Mesendoderm (in vitro differentiated cells): ENCODE measurements around the gene MAST4.

Experiments
- DNase-seq: peaks from one replicate; pipeline ENCODE4 v3.0.0; 2013
- H2AK5ac ChIP-seq: 2 replicates; pipeline ENCODE4 v1.6.1; 2013; ENCODE audit warnings: low read length, inconsistent platforms
- H2BK120ac ChIP-seq: 2 replicates; pipeline ENCODE4 v1.6.1; 2013; ENCODE audit warnings: low read depth, mild to moderate bottlenecking, low read length, moderate library complexity, mixed read lengths
- H2BK15ac ChIP-seq: replicated peaks from 2 replicates; pipeline ENCODE4 v1.6.1; 2013; ENCODE audit warnings: low read depth, mild to moderate bottlenecking, moderate library complexity
- H2BK5ac ChIP-seq: 2 replicates; pipeline ENCODE4 v1.6.1; 2013; ENCODE audit warnings: low read length, inconsistent platforms
- H3K18ac ChIP-seq: 2 replicates; pipeline ENCODE4 v1.6.1; 2013; ENCODE audit warnings: mild to moderate bottlenecking, low read length, mixed read lengths
- H3K23ac ChIP-seq: one replicate; pipeline ENCODE4 v1.6.1; 2013; ENCODE audit warnings: low read length
- H3K27ac ChIP-seq: 2 replicates; pipeline ENCODE4 v1.5.1; 2013; ENCODE audit warnings: low read depth, mild to moderate bottlenecking, inconsistent platforms, low read length, moderate library complexity
- H3K27me3 ChIP-seq: 2 replicates; pipeline ENCODE4 v1.6.1; 2013; ENCODE audit warnings: low read length, control low read depth, mild to moderate bottlenecking, inconsistent platforms; ENCODE audit not compliant: insufficient read depth, poor library complexity
- H3K36me3 ChIP-seq: 2 replicates; pipeline ENCODE4 v1.6.1; 2013; ENCODE audit warnings: low read length, inconsistent platforms; ENCODE audit not compliant: control insufficient read depth, insufficient read depth
- H3K4ac ChIP-seq: one replicate; pipeline ENCODE4 v1.6.1; 2013; ENCODE audit warnings: low read depth, mild to moderate bottlenecking, low read length, moderate library complexity
- H3K4me1 ChIP-seq: 2 replicates; pipeline ENCODE4 v1.6.1; 2013; ENCODE audit warnings: low read depth, low read length, inconsistent platforms; ENCODE audit not compliant: control insufficient read depth
- H3K4me2 ChIP-seq: 2 replicates; pipeline ENCODE4 v1.6.1; 2013; ENCODE audit warnings: low read length
- H3K4me3 ChIP-seq: 2 replicates; pipeline ENCODE4 v1.5.1; 2013; ENCODE audit warnings: mild to moderate bottlenecking, low read length
- H3K56ac ChIP-seq: one replicate; pipeline ENCODE4 v1.6.1; 2013; ENCODE audit warnings: low read length
- H3K79me1 ChIP-seq: 2 replicates; pipeline ENCODE4 v1.6.1; 2013; ENCODE audit warnings: low read length, inconsistent platforms
- H3K79me2 ChIP-seq: 2 replicates; pipeline ENCODE4 v1.6.1; 2013; ENCODE audit warnings: mild to moderate bottlenecking, low read length; ENCODE audit not compliant: control insufficient read depth, insufficient read depth
- H3K9ac ChIP-seq: 2 replicates; pipeline ENCODE4 v1.6.1; 2013; ENCODE audit warnings: low read length, inconsistent platforms
- H4K5ac ChIP-seq: one replicate; pipeline ENCODE4 v1.6.1; 2013; ENCODE audit warnings: low read length
- H4K8ac ChIP-seq: one replicate; pipeline ENCODE4 v1.6.1; 2013; ENCODE audit warnings: low read depth, mild to moderate bottlenecking, control low read depth, low read length, moderate library complexity
- WGBS: extraction: QIAGEN DNeasy Blood & Tissue Kit; methylation state at CpG from one replicate; pipeline ENCODE4 v1.1.7; 2013; ENCODE audit warnings: low lambda C conversion rate, missing lambda C conversion rate; ENCODE audit not compliant: insufficient coverage; ENCODE audit errors: extremely low coverage; 5-methylcytosine and 5-hydroxymethylcytosine counted together

Gene MAST4

DNA sequence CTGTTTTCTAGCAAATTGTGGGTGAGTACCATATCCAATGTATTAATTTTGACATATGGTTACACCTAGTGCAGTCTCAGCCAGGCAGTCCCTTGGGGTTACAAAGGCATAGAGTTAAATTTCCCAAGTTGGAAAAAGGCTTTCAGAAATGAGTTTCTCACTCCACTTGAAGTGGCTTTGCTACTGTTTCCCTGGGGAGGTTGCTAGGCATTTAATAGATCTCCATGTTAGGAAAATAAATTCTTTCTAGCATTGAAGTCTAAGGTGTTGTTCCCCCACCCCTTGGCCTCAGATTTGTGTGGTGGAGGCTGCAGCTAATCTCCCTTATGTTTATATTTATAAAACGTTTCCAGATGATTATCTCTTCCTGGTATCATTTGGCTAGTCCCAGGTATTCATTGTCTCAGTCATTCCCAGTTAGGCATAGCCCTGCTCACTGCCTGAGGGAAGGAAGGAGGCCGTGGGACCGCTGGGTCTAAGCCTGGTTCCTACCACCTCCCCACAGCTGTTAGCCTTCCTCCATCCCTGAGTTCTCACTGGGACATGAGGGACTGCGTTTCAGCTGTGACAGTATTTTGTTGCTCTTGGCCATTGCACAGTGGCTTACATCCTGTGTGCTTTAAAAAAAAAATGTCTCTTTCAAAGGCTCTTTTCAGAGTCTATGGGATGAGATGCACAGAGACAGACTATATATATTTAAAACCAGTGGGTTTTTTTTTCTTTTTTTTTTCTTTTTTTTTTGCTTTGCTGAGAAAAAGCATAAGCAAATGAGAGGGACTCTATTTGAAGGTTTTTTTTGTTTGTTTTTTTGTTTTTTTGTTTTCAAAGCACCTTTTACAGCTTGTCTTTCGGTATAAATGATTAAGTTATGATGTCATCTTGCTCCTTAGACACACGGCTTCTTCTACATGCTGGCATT is 121.5 kb downstream of the MAST4 start:
- peak; percentile 52 for DNase-seq
- Histone ChIP-seq H3K4me2 (no peak overlapping the region), H3K4ac (no peak overlapping the region), H3K27me3 (no peaks in the 10 kb centered on the region), H3K27ac (no peak overlapping the region), H2BK15ac (no peak overlapping the region), H4K8ac (no peak overlapping the region), H3K4me3 (no peak overlapping the region), H3K36me3 (no peaks in the 10 kb centered on the region), H3K4me1 (no peaks in the 10 kb centered on the region), H2AK5ac (no peak overlapping the region), H3K23ac (no peak overlapping the region), H3K18ac (no peak overlapping the region), H3K9ac (no peak overlapping the region), H3K79me2 (no peaks in the 10 kb centered on the region), H3K56ac (no peak overlapping the region), H2BK5ac (no peak overlapping the region), H2BK120ac (no peak overlapping the region), H4K5ac (no peak overlapping the region), H3K79me1 (no peaks in the 10 kb centered on the region)
- no CpG with 5 or more reads among the region's 6 CpGs for WGBS

DNA sequence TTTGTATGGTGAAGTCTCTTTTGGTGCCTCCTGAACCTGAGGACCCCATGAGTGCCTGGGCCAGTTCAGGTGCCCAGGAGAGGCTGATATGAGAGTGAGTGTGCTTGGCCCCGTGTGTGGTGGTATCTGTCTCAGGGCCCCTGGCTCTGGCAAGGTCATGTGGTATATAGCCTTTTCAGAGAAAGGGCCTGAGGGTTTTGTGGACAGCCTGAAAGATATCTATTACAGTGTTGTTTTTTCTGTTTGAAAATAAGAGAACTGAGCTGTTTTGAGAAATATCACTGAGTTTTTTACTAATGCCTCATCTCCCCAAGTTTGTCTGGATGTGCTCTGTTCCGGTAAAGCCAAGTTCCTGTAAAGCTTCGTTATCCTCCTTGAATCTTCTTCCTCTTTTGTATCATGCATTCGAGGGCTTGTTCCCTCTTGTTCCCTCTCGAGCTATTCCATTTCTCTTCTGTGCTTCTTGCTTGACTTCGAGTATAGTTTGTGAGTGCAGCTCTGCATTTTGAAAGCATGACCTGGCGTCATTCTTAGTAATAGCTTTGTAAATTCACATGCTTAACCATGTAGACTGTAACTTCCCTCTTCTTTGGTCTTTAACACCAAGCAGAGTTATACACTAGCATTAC is 122.3 kb downstream of the MAST4 start:
- DNase-seq = no peak
- no peak overlapping the region for H3K56ac ChIP-seq
- WGBS = no CpG with 5 or more reads among the region's 7 CpGs

DNA sequence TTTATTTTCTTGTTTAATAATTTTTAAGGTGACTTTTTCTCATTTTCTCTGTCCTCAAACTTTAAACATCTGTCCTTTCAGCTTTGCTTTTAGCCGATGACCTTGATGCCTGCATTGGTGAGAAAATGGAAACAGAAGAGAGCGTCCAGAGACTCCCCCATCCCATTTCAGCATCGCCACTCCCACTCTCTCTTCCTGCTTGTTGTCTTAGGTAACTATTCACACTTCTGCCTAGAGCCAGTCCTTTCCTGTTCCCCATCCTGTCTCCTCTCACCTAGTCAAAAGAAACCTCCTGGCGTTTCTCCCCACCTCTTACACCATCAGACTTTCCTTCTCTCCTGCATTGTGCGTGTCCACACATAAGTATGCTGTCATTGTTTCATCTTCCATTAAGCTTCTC is 124.6 kb downstream of the MAST4 start:
- H3K4me3 ChIP-seq = no peak overlapping the region
- no peak overlapping the region for H2BK15ac ChIP-seq
- H3K4me2 ChIP-seq = no peak overlapping the region
- no peak overlapping the region for H3K4ac ChIP-seq
- H3K18ac ChIP-seq = no peak overlapping the region
- peak; percentile 49 for DNase-seq
- H4K8ac ChIP-seq = no peak overlapping the region
- H3K56ac ChIP-seq = no peak overlapping the region
- no peaks in the 10 kb centered on the region for H3K27me3 ChIP-seq
- H3K36me3 ChIP-seq = no peaks in the 10 kb centered on the region
- H3K9ac ChIP-seq = no peak overlapping the region
- H2AK5ac ChIP-seq = no peak overlapping the region
- no peak overlapping the region for H3K23ac ChIP-seq
- H3K79me1 ChIP-seq = no peaks in the 10 kb centered on the region
- no CpG with 5 or more reads among the region's 5 CpGs for WGBS
- H2BK120ac ChIP-seq = no peak overlapping the region
- no peak overlapping the region for H4K5ac ChIP-seq
- H2BK5ac ChIP-seq = no peak overlapping the region
- no peaks in the 10 kb centered on the region for H3K79me2 ChIP-seq
- no peak overlapping the region for H3K27ac ChIP-seq
- no peaks in the 10 kb centered on the region for H3K4me1 ChIP-seq

More for the DNA sequence above, 122.3 kb downstream of the MAST4 start:
- no peak overlapping the region for H3K4me2 ChIP-seq
- H3K36me3 ChIP-seq = no peaks in the 10 kb centered on the region
- H4K5ac ChIP-seq = no peak overlapping the region
- H2BK15ac ChIP-seq = no peak overlapping the region
- no peak overlapping the region for H2BK5ac ChIP-seq
- no peak overlapping the region for H2AK5ac ChIP-seq
- no peaks in the 10 kb centered on the region for H3K4me1 ChIP-seq
- no peak overlapping the region for H2BK120ac ChIP-seq
- no peaks in the 10 kb centered on the region for H3K79me2 ChIP-seq
- no peaks in the 10 kb centered on the region for H3K27me3 ChIP-seq
- H3K27ac ChIP-seq = no peak overlapping the region
- H3K4ac ChIP-seq = no peak overlapping the region
- H4K8ac ChIP-seq = no peak overlapping the region
- no peaks in the 10 kb centered on the region for H3K79me1 ChIP-seq
- no peak overlapping the region for H3K18ac ChIP-seq
- no peak overlapping the region for H3K4me3 ChIP-seq
- no peak overlapping the region for H3K9ac ChIP-seq
- no peak overlapping the region for H3K23ac ChIP-seq

DNA sequence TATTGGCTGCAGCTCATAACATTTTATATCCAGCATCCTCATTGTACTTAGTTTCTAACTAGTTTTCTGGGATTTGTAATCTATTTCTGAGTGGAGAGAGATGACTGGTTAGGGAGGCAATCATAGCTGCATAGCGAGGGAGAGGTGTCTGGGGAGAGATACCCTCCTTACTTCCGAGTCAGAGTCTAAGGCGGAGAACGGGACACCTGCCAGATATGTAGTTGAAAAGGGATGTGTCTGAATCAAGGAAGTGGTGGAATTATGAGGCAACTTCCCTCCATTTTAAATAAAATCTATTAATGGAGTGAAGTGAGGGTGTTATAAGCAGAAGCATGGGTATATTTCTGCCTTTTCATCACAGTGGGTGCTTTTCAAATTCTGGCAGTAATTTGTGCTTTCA is 126.5 kb downstream of the MAST4 start:
- H3K4ac ChIP-seq = no peak overlapping the region
- no peak overlapping the region for H4K5ac ChIP-seq
- no peak overlapping the region for H2BK15ac ChIP-seq
- no peak overlapping the region for H2BK120ac ChIP-seq
- H4K8ac ChIP-seq = no peak overlapping the region
- H3K36me3 ChIP-seq = no peaks in the 10 kb centered on the region
- H3K79me1 ChIP-seq = no peaks in the 10 kb centered on the region
- H3K27me3 ChIP-seq = no peaks in the 10 kb centered on the region
- WGBS = no CpG with 5 or more reads among the region's 4 CpGs
- H3K56ac ChIP-seq = no peak overlapping the region
- no peak overlapping the region for H3K4me2 ChIP-seq
- no peak overlapping the region for H2AK5ac ChIP-seq
- no peak overlapping the region for H3K23ac ChIP-seq
- H3K79me2 ChIP-seq = no peaks in the 10 kb centered on the region
- no peak overlapping the region for H3K9ac ChIP-seq
- no peak for DNase-seq
- no peak overlapping the region for H2BK5ac ChIP-seq
- no peak overlapping the region for H3K4me3 ChIP-seq
- no peak overlapping the region for H3K27ac ChIP-seq
- H3K18ac ChIP-seq = no peak overlapping the region
- H3K4me1 ChIP-seq = no peaks in the 10 kb centered on the region

DNA sequence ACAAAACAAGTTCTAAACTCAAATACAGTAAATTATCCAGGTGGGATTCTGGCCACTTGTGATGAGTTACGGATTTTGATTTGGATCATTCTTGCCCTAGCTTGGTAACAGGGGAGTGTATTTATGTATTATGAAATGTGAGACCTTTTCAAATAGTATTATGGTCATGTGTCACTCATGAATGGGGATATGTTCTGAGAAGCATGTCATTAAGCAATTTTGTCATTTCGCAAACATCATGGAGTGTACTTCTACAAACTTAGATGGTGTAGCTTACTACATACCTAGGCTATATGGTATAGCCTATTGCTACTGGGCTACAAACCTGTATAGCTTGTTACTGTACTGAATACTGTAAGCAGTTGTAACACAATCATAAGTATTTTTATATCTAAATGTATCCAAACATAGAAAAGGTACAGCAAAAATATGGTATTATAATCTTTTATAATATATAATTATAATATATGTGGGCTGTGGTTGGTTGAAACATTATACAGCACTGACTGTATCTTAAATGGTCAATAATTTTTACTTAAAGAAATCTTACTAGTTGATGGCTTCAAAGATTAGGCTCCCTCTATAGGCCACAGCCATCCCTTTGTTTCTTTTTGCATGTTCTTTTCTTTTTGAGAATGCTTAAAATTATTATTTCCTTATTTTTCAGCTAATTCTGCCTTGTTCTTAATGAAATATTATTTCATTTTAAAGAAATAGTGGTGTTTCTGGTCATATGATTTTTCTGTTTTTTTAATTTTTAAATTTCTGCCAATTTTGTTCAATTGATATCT is 128.4 kb downstream of the MAST4 start:
- Histone ChIP-seq H3K23ac (no peak overlapping the region), H3K56ac (no peak overlapping the region), H3K4ac (no peak overlapping the region), H2AK5ac (no peak overlapping the region), H3K9ac (no peak overlapping the region), H4K8ac (no peak overlapping the region), H2BK120ac (no peak overlapping the region), H3K4me3 (no peak overlapping the region), H2BK15ac (no peak overlapping the region), H2BK5ac (no peak overlapping the region), H4K5ac (no peak overlapping the region), H3K36me3 (no peaks in the 10 kb centered on the region), H3K27ac (no peak overlapping the region), H3K27me3 (no peaks in the 10 kb centered on the region), H3K18ac (no peak overlapping the region), H3K79me2 (no peaks in the 10 kb centered on the region), H3K79me1 (no peaks in the 10 kb centered on the region), H3K4me1 (no peaks in the 10 kb centered on the region), H3K4me2 (no peak overlapping the region)
- no peak for DNase-seq
- no CpG with 5 or more reads among the region's 2 CpGs for WGBS
